Neural cell (in vitro differentiated cells): ENCODE measurements around the gene CLCNKB. TPM values are rescaled to one million over a fixed set of nuclear protein-coding genes. Genes with fewer than 3 reads are reported as not detected.

Experiments
- H2AFZ ChIP-seq: fragments of 200-600, 300-800 bp; sonication (generic), shearing (Covaris generic); 2 replicates; pipeline ENCODE4 v1.6.0; 2014; ENCODE audit warnings: low read depth, mild to moderate bottlenecking, antibody characterized with exemption, low read length, moderate library complexity
- H3F3A ChIP-seq: fragments of 200-600 bp; shearing (Covaris generic); 2 replicates; pipeline ENCODE4 v1.6.1; 2016; ENCODE audit warnings: mild to moderate bottlenecking, moderate library complexity, mixed read lengths, antibody characterized with exemption, low read length; ENCODE audit not compliant: insufficient read depth, poor library complexity, severe bottlenecking
- H3K27ac ChIP-seq: fragments of 200-600, 300-800 bp; sonication (generic), shearing (Covaris generic); 2 replicates; pipeline ENCODE4 v1.5.1; 2014; ENCODE audit warnings: mild to moderate bottlenecking, low read length, moderate library complexity
- H3K27me3 ChIP-seq: fragments of 300-800, 200-600 bp; sonication (generic), shearing (Covaris generic); 2 replicates; pipeline ENCODE4 v1.6.0; 2014; ENCODE audit warnings: mild to moderate bottlenecking, low read depth, low read length, moderate library complexity; ENCODE audit not compliant: insufficient read depth
- H3K36me3 ChIP-seq: fragments of 300-800, 200-600 bp; sonication (generic), shearing (Covaris generic); 2 replicates; pipeline ENCODE4 v1.5.1; 2014; ENCODE audit warnings: mild to moderate bottlenecking, antibody characterized with exemption, low read length, moderate library complexity; ENCODE audit not compliant: insufficient read depth
- H3K4me2 ChIP-seq: fragments of 300-800, 200-600 bp; sonication (generic), shearing (Covaris generic); 2 replicates; pipeline ENCODE4 v1.6.0; 2014; ENCODE audit warnings: mild to moderate bottlenecking, low read length
- H3K4me3 ChIP-seq: fragments of 300-800, 200-600 bp; sonication (generic), shearing (Covaris generic); 2 replicates; pipeline ENCODE4 v1.5.1; 2014; ENCODE audit warnings: mild to moderate bottlenecking, low read length, moderate library complexity
- H3K79me2 ChIP-seq: fragments of 200-600 bp; shearing (Covaris generic); replicated peaks from 2 replicates; pipeline ENCODE4 v1.6.0; 2014; ENCODE audit warnings: mild to moderate bottlenecking, low read length, moderate library complexity; ENCODE audit not compliant: insufficient read depth
- H3K9ac ChIP-seq: fragments of 300-800, 200-600 bp; sonication (generic), shearing (Covaris generic); 2 replicates; pipeline ENCODE4 v1.6.1; 2016; ENCODE audit warnings: mild to moderate bottlenecking, low read length, mixed read lengths
- H3K9me2 ChIP-seq: fragments of 200-600 bp; shearing (Covaris generic); 2 replicates; pipeline ENCODE4 v1.6.1; 2016; ENCODE audit warnings: mild to moderate bottlenecking, low read length, mixed read lengths; ENCODE audit not compliant: insufficient read depth
- H3K9me3 ChIP-seq: fragments of 200-600, 300-800 bp; sonication (generic), shearing (Covaris generic); 2 replicates; pipeline ENCODE4 v1.6.1; 2016; ENCODE audit warnings: mild to moderate bottlenecking, mixed run types, low read length, moderate library complexity, mixed read lengths
- H4K20me1 ChIP-seq: fragments of 200-600 bp; shearing (Covaris generic); 2 replicates; pipeline ENCODE4 v1.6.1; 2016; ENCODE audit warnings: mild to moderate bottlenecking, mixed run types; ENCODE audit not compliant: insufficient read depth
- CTCF ChIP-seq: fragments of 450-650 bp; IDR thresholded peaks from 2 replicates; pipeline ENCODE4 v1.5.1; 2014; ENCODE audit warnings: antibody characterized with exemption, mild to moderate bottlenecking, moderate library complexity; ENCODE audit not compliant: poor library complexity, severe bottlenecking
- EP300 ChIP-seq: fragments of 450-650 bp; conservative IDR thresholded peaks from 2 replicates; pipeline ENCODE4 v1.6.1; 2014; ENCODE audit warnings: antibody characterized with exemption, mild to moderate bottlenecking, moderate library complexity; ENCODE audit not compliant: poor library complexity, severe bottlenecking
- EZH2 ChIP-seq: fragments of 200-600, 300-800 bp; shearing (Covaris generic), sonication (generic); IDR thresholded peaks from 2 replicates; pipeline ENCODE4 v1.6.1; 2014; ENCODE audit warnings: antibody characterized with exemption, low read length, borderline replicate concordance, mild to moderate bottlenecking; ENCODE audit not compliant: insufficient read depth, poor library complexity, severe bottlenecking
- MXI1 ChIP-seq: fragments of 450-650 bp; conservative IDR thresholded peaks from 2 replicates; pipeline ENCODE4 v1.6.1; 2014; ENCODE audit warnings: antibody characterized with exemption, mild to moderate bottlenecking; ENCODE audit not compliant: poor library complexity, severe bottlenecking
- RAD21 ChIP-seq: fragments of 450-650 bp; conservative IDR thresholded peaks from 2 replicates; pipeline ENCODE4 v1.6.1; 2014; ENCODE audit warnings: antibody characterized with exemption, mild to moderate bottlenecking, moderate library complexity
- REST ChIP-seq: IDR thresholded peaks from 2 replicates; pipeline ENCODE4 v1.6.1; 2012; ENCODE audit warnings: borderline replicate concordance
- SMC3 ChIP-seq: fragments of 450-650 bp; conservative IDR thresholded peaks from 2 replicates; pipeline ENCODE4 v1.6.1; 2014; ENCODE audit warnings: antibody characterized with exemption, mild to moderate bottlenecking, moderate library complexity; ENCODE audit not compliant: poor library complexity
- polyA plus RNA-seq: library from polyadenylated mRNA; depleted of rRNA; stranded (reverse); fragments of >200 nt; gene quantifications from 2 replicates; pipeline ENCODE4 v1.2.3, GENCODE V29; 2014

CLCNKB gene
- polyA plus RNA-seq, 1 donor from 2014 or later: not detected

GRCh38 chr1:16017461-16018303 is 25.9 kb upstream of the CLCNKB start, which contains the start of gene HSPB7:
Gene HSPB7, minus strand, starts transcription at chr1:16018043. Its CDS starts 80 bp downstream, at chr1:16017963.
- Histone ChIP-seq H4K20me1 (no peaks in the 10 kb centered on the region), H3K9me3 (no peaks in the 10 kb centered on the region), H3K9me2 (no peaks in the 10 kb centered on the region), H3K4me3 (no peak within 1 kb of the TSS), H3K27me3 (no peaks in the 10 kb centered on the region), H2AFZ (no peak within 1 kb of the TSS), H3F3A (no peaks in the 10 kb centered on the region), H3K27ac (no peak within 1 kb of the TSS), H3K4me2 (no peak within 1 kb of the TSS), H3K79me2 (no peaks in the 10 kb centered on the region), H3K36me3 (no peaks in the 10 kb centered on the region), H3K9ac (no peak within 1 kb of the TSS)
- no peak for TF ChIP-seq MXI1

- Histone ChIP-seq H3K9me3 (no peaks in the 10 kb centered on the region), H3F3A (no peaks in the 10 kb centered on the region), H3K27me3 (no peaks in the 10 kb centered on the region), H3K27ac (no peak overlapping the region), H4K20me1 (no peaks in the 10 kb centered on the region), H3K4me3 (no peak overlapping the region), H3K4me2 (no peak overlapping the region), H3K79me2 (no peaks in the 10 kb centered on the region), H2AFZ (no peak overlapping the region), H3K9me2 (no peaks in the 10 kb centered on the region), H3K36me3 (no peaks in the 10 kb centered on the region), H3K9ac (no peak overlapping the region)
- TF ChIP-seq EP300: no peak
- TF ChIP-seq RAD21: no peak
- no peak for TF ChIP-seq SMC3
- TF ChIP-seq EZH2: no peak
- TF ChIP-seq REST: no peak
Measured at GRCh38 chr1:16018308-16018707, 25.3 kb upstream of the CLCNKB start.

GRCh38 chr1:16018749-16019643 is 24.6 kb upstream of the CLCNKB start:
- Histone ChIP-seq H3K27ac (no peak overlapping the region), H3K4me2 (no peak overlapping the region), H3K9me3 (no peaks in the 10 kb centered on the region), H3K27me3 (no peaks in the 10 kb centered on the region), H4K20me1 (no peaks in the 10 kb centered on the region), H3K36me3 (no peaks in the 10 kb centered on the region), H3K79me2 (no peaks in the 10 kb centered on the region), H3K4me3 (no peak overlapping the region), H3K9me2 (no peaks in the 10 kb centered on the region), H3K9ac (no peak overlapping the region), H2AFZ (no peak overlapping the region), H3F3A (no peaks in the 10 kb centered on the region)
- TF ChIP-seq RAD21 (no peak), MXI1 (no peak), CTCF (no peak)
